AG04449 (cell line): ENCODE measurements around the gene LRRC15.

ENCODE experiments used
- CTCF ChIA-PET: fragments of 350-600 bp; formaldehyde crosslinking; extraction: SDS; loops from one replicate; lab custom pipeline; 2021; ENCODE audit warnings: antibody characterized with exemption; lab: Yijun Ruan, JAX
- POLR2A ChIA-PET: fragments of 400-600, 350-600 bp; formaldehyde crosslinking; extraction: SDS; loops from one replicate; lab custom pipeline; 2020; ENCODE audit warnings: antibody characterized with exemption, inconsistent platforms; lab: Yijun Ruan, JAX
- DNase-seq: peaks from one replicate; pipeline ENCODE4 v3.0.0-alpha.2; 2010; ENCODE audit warnings: low read depth, low spot score
- H3K4me3 ChIP-seq: 2 replicates; pipeline ENCODE4 v1.5.1; 2011; ENCODE audit warnings: low read depth, mild to moderate bottlenecking, control low read depth, low read length
- CTCF ChIP-seq: IDR thresholded peaks from one replicate; pipeline ENCODE4 v1.5.1; 2011; ENCODE audit warnings: mild to moderate bottlenecking, moderate library complexity, low read length, control low read depth, inconsistent platforms; ENCODE audit not compliant: insufficient read depth; ENCODE audit errors: missing control alignments

LRRC15 gene

DNA sequence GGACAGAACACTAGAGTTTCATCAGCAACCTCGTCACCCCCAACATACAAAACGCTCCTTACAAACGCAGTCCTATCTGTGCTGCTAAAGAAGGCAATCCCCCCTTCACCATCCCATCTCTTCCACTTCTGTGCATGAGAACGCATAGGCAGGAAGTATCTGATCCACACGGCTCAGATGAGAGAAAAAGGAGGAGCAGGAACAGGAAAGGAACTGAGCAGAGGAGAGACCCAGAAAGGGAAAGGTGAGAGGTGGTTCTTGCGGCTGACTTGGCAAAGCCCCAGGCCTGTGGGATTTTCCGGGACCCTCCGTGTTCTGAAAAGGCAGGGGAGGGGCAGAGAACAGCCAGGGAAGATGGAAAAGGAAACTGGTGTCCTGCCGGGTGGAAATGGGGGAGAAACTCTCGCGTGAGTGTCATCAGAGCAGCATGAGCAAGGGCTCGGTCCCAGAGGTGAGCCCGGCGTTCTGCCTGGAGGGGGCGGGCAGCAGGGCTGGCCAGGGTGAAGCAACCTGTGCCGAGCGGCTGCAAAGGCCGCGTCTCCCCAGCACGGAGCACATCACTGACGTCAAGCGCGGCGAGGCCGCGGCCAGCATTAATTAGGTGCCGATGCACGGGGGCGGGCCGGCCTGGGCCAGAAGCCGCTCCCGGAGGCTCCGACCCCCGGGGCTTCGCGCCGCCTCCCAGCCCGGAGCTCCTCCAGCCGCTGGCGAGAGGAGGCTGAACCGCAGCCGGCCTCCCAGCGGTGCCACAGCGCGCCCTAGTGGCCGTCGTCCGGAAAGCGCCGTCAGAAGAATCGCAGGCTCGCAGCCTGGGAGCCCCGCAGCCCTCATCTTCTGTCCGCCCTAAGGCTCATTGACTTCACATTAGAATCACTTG lies 54.2 kb downstream of the LRRC15 start:
- peak; percentile 98 for TF ChIP-seq CTCF
- POLR2A ChIA-PET, result interaction anchor here (1.6 kb wide), 1 partner anchor 534 kb away, joined by 8 read pairs; no protein-coding TSS in a partner anchor
- peak overlapping the region; percentile 61 for H3K4me3 ChIP-seq
- no peak for DNase-seq
- CTCF ChIA-PET, result interaction anchor here (0.6 to 14.0 kb wide), 65 partner anchors 9 to 715 kb away, joined by 3 to 416 read pairs (median 4); partner anchors contain the start of genes GP5 and HES1

DNA sequence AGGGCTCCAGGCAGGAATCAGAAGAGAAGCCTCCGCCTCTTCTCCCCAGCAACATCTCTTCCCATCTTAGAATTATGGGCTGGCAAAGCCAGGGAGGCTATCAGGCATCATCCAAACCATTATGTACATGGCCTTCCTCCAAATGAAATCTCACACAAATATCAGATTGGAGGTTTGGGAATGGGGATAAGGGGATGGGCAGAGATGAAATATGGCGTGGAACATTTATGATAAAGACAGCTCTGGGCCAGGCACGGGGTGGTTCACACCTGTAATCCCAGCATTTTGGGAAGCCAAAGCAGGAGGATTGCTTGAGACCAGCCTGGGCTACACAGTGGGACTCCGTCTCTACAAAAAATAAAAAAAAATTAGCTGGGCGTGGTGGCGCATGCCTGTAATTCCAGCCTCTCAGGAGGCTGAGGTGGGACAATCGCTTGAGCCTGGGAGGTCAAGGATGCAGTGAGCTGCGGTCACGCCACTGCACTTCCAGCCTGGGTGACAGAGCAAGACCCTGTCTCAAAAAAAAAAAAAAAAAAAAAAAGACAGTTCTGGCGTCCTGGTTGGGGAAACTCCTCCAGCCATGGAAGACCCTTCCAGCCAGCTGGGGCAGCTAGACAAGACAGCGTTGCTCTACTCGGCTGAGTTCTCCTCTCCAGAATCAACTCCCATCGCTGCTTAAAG lies 55.0 kb downstream of the LRRC15 start:
- TF ChIP-seq CTCF, result no peak
- POLR2A ChIA-PET, result no interaction called here
- CTCF ChIA-PET, result interaction anchor here (1.0 to 14.0 kb wide), 11 partner anchors 8 to 649 kb away, joined by 3 to 416 read pairs (median 5); no protein-coding TSS in a partner anchor
- DNase-seq, result no peak
- no peak overlapping the region for H3K4me3 ChIP-seq

DNA sequence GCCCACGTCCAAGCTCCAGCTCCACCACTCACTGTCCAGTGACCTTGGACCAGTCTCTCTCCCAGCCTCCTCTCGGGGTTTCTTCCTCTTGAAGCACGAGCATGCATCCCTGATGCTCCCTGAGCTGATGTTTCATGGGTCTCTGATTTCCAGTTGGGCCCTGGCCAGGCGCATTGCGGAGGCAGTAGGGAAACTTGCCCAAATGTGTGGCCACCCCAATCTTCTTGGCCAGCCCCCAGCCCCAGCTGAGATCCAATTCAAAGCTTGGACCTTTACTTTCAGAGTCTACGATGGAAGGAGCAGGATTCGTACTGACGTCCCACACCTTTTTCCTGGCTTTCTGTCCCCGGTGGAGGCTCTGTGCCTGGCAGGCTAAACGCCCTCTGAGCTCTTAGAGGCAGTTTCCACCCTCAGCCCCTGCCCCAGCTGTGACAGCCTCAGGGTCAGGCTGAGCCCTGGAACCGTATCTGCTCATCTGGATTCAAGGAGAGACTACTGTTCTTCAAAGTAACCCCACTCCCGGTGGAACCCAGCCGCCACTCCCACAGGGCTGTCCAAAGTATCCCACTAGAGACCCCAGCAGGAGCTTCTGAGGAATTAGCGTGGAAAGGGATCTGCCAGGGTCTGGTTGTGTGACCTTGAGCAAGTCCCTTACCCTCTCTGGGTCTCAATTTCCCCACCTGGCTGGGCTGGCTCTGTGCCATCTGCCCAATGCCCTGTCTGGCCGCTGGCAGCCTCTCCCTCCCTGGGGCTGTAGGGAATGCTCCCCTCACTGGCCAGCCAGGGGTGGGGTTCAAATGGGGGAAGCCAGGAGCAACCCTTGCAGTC lies 55.8 kb downstream of the LRRC15 start:
- POLR2A ChIA-PET, result no interaction called here
- DNase-seq, result no peak

GRCh38 chr3:194312743-194313281 lies 56.7 kb downstream of the LRRC15 start:
- no peak for TF ChIP-seq CTCF
- POLR2A ChIA-PET, result no interaction called here

More for the DNA sequence above, 55.8 kb downstream of the LRRC15 start:
- TF ChIP-seq CTCF, result no peak
- CTCF ChIA-PET, result interaction anchor here (1.0 to 14.0 kb wide), 6 partner anchors 9 to 649 kb away, joined by 3 to 416 read pairs (median 6); no protein-coding TSS in a partner anchor
- H3K4me3 ChIP-seq, result no peak overlapping the region

GRCh38 chr3:194312186-194312742 lies 57.3 kb downstream of the LRRC15 start:
- ChIA-PET CTCF (interaction anchor here (14.0 kb wide), 1 partner anchor 528 kb away, joined by 416 read pairs; no protein-coding TSS in a partner anchor), POLR2A (no interaction called here)
- H3K4me3 ChIP-seq, result no peak overlapping the region
- no peak for TF ChIP-seq CTCF
- no peak for DNase-seq

More at GRCh38 chr3:194312743-194313281, 56.7 kb downstream of the LRRC15 start:
- H3K4me3 ChIP-seq, result no peak overlapping the region
- no peak for DNase-seq
- CTCF ChIA-PET, result interaction anchor here (1.9 to 14.0 kb wide), 4 partner anchors 172 to 648 kb away, joined by 5 to 416 read pairs (median 7); no protein-coding TSS in a partner anchor
